Cardiac septum (tissue), 1 donor: ENCODE results near the gene CLIC3. TPM values are rescaled to one million over a fixed set of nuclear protein-coding genes. Genes with fewer than 3 reads are reported as not detected.

ENCODE experiments used
- DNase-seq: peaks from one replicate; pipeline ENCODE4 v3.0.0-alpha.2; 2020; ENCODE audit warnings: low spot score
- intact Hi-C: fragments of 100-400 bp; cut with DNase I; formaldehyde crosslinking; loops from one replicate; pipeline ENCODE4 v1.14.0; 2022
- total RNA-seq: library from RNA; stranded (reverse); fragmentation: NEBNext Ultra II Directional; extraction: Animal tissue kit (Norgen Biotek cat#: 25700); gene quantifications from one replicate; pipeline ENCODE4 v1.2.1, GENCODE V29; 2021
- donor health status: DM: no; HTN: no; CAD: no.

Gene CLIC3
- total RNA-seq, 1 donor from 2014 or later = 12.9 TPM

DNA sequence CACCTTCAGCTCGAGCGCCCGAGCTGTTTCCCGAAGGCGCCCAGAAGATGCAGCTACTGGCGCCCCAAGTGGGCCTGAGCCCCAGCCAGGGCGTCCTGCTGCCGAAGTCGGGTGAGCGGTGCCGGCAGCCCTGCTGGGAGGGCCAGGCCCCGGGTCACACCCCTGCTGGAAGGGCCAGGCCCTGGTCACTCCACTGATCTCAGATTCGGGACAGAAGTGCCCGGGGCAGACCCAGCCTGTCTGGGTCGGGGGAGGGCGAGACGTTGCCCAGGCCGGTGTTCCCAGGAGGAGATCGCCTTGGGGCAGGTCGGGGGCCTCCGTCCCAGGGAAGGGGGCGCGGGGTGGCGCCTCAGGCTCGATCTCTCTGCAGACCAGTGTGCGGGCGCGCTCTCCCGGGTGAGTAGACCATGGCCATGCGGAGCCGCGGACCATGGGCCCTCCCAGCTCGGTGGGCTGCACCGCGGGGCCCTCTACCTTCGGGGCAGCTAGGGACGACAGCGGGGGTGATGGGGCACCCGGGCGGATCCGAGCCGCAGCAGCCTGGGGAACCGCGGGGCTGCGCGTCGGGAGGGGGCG is 11.3 kb downstream of the CLIC3 start:
- no peak for DNase-seq
- intact Hi-C loops = no loop called here

DNA sequence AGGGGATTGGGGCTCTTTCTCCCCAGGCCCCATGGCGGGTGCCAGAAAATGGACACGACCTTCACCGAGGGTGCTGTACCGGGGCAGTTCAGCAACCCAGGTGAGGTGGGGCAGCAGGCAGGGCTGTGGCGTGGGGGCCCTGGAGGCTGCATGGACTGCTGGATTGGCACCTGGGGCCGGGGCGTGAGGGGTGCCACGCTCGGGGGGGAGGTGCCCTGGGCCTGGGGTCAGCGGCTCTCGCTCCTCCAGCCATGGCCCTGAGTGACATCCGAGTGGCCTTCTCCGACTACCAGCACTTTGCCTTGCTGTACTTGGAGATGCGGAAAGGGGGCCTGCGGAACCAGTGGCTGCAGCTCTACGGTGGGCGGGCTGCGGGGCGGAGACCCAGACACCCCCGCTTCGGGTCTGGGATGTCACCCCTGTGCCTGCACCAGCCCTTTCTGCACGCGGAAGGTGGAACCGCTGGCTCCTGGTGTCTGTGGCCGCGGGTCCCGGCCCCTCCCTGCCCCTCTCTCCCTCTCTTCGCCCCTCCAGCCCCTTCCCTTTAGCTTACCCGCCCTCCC is 11.8 kb downstream of the CLIC3 start:
- DNase-seq = no peak
- intact Hi-C loops = no loop called here

DNA sequence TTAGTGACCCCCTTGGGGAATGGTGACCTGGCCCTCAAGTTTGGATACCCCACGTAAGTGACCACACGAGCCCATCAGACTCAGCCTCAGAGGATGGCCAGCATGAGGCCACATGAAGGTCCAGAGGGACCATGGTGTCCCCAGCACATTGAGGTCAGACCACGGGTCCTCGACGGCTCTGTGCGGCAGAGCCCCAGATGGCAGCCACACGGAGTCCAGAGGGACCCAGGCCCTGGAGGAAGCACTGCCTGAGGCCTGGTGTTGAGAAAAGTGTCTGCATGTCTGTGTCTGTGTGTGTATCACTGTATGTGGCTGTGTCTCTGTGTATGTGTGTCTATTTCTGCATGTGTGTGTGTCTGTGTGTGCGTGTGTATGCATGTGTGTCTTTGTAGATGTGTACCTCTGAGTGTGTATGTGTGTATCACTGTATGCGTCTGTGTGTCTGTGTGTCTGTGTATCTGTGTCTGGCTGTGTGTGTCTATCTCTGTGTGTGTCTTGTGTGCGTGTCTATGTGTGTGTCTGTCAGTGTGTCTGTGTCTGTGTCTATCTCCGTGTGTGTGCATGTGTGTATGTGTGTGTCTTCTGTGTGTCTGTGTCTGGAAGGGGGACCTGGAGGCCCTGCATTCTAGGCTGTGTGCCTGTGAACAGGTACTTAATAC is 12.6 kb downstream of the CLIC3 start:
- DNase-seq = no peak
- intact Hi-C loops = no loop called here

DNA sequence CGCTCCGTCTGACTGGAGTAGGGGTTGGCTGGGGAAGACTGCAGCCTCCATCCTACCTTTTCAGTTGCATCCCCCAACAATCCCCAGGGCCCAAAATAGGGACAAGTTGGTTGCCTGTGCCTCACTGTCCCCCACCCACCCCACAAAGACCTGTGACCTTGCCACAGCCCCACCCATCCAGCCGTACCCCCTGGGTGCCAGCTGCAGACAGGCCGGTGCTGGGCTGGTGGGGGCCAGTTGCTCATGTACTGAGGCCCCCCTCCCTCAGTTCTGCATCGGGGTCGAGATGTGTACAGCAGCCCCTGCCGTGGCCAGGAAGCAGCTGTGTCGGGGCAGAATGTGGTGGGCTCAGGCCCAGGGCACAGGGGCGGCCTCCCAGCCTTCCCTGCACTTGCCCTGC is 13.2 kb downstream of the CLIC3 start:
- DNase-seq = no peak
- intact Hi-C loops = no loop called here

DNA sequence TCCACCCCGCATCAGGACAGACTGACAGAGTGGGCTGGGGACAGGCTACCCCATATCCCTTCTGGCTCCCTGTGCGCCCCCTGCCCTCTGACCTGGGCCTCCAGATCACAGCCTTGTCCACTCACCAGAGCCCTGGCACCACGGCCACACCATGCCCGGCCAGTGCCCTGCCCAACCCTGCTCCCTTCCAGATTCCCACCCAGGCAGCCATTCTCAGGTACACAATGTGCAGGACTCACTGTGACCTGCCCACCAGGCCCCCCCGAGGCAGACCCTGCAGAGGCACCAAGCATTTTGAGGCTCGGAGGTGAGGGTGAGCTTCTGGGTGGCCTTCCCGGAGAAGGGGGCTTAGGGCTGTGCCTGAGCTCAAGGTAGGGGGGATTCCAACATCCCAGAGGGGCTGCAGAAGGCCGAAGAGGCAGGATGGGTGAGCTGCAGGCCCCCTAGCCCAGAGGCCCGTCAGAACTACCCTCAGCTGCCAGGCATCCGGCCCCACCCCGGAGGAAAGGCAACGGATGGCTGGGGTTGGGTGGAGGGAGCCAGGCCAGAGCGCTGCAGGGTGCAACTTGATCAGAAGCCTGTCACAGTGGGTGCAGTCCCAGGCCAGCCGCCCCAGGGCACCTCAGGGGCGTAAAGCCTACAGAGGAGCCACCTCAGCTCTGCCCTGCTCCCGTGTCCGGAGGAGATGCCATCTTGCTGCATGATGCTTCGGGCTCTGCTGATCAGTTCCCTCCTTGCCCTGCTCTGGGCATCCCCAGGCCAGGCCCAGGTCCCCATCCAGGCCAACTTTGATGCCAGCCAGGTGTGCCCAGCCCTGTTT is 13.9 kb downstream of the CLIC3 start, which contains the start of gene LCNL1:
TSS of gene LCNL1 (plus strand) at position 762 of the 820 bp plus-strand sequence. CDS start 594 bp downstream, outside the sequence.
- no peak for DNase-seq

DNA sequence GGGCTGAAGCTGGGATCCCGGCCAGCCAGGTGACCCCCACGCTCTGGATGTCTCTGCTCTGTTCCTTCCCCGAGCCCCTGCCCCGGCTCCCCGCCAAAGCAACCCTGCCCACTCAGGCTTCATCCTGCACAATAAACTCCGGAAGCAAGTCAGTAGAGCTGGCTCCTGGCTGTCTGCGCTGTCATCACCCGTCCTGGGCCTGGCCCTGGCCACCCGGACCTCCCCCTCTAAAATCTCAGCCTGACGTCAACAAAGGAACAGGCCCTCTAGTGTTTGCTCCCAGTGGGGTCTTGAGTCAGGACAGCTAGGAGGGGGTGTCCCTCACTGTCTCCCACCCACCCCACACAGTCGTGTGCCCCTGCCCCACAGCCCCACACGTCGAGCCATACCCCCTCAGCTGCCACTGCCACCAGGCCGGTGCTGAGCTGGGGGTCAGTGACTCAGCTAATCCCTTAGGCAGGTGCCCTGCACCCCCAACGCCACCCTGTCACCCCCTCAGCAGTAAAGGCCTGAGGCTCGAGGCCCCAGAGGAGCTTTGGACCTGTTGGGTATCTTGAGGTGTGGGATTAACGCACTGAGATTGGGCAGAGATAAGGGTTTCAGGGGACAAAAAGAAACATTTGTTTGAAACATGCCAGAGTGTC is 14.7 kb downstream of the CLIC3 start:
- intact Hi-C loops = no loop called here
- DNase-seq = peak; percentile 86

More for the DNA sequence above, 13.9 kb downstream of the CLIC3 start, which contains the start of gene LCNL1:
- intact Hi-C loops = no loop called here

DNA sequence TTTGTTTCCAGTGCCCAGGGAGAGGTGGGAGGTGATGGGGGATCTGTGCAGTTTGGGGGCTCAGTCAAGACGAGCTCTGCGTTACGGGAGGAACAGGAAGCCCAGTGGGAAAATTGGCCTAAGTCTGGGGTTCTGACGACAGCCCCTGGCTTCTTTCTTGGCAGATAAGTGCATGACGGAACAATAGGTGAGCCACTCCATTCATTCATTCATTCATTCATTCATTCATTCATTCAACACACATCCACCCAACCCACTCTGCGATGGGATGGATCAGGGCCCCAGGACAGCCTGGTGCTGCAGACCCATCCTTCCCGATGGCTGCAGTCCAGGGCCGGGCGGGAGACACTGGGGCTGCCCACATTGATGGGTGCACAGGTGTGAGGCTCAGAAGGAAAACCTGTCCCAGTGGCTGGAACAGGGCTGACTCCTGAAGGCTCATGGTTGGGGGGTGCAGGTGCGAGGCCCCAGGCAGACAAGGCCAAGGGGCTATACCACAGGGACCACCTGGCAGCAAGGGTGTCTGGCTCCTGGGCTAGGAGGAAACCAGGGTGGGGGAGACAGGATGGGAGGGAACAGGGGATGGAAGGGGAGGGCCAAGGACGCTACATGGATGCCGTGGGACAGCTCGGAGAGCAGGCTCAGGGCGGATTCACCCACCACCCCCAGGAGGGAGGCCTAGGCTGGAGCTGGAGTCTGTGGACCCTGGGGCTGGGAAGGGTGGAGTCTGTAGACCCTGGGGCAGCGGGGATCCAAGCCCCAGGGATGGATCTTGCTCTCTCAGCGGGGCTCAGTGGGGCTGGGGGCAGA is 15.5 kb downstream of the CLIC3 start:
- DNase-seq = no peak
- intact Hi-C loops = no loop called here

DNA sequence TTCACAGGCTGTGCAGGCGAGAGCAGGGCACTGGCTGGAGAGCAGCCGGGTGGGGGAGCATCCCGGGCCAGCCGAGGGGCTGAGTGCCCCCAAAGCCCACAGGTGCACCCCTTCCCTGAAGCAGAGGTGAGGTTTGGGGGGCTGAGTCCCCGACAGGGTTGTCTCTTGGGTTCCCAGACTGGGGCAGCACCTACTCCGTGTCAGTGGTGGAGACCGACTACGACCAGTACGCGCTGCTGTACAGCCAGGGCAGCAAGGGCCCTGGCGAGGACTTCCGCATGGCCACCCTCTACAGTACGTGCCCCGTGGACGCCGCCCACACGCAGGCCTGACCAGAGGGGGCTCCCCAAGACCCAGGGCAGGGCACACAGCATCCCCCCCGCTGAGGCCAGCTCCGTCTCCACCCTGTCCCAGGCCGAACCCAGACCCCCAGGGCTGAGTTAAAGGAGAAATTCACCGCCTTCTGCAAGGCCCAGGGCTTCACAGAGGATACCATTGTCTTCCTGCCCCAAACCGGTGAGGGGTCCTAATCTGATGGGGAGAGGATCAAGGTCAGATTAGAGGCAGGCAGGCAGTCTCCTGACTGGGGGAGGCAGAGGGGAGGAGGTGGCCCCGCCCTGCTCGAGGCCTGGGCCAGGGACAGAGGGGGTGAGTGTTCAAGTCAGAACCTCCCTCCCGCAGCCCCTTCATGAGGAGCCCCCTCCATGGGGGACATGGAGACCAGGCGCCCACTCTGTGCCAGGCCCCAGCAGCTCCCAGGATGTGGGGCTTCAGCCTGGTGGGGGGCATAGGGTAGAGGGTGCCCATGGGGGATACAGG is 16.4 kb downstream of the CLIC3 start:
- intact Hi-C loops = no loop called here
- DNase-seq = no peak

DNA sequence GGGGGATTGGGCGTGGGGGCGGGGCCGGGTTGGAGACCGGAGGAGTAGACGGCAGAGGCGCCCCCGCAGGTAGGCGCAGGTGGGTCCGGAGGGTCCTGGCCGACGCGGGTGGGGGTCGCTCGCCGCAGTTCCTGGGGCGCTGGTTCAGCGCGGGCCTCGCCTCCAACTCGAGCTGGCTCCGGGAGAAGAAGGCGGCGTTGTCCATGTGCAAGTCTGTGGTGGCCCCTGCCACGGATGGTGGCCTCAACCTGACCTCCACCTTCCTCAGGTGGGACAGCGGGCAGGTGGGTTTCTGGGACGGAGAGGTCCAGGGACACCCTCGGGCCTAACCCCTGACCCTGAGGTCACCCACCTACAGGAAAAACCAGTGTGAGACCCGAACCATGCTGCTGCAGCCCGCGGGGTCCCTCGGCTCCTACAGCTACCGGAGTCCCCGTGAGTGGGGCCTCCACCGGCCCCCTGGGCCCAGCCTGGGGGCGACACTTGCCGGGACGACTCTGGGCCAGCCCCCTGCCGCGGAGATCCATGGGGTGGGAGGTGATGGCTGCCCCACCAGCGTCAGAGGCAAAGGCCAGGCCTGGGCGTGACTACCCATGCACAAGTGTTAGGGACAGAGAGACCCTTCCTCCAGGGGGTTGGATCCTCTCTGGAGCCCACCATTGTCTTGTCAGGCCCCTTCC is 17.4 kb downstream of the CLIC3 start:
- intact Hi-C loops = no loop called here
- no peak for DNase-seq

DNA sequence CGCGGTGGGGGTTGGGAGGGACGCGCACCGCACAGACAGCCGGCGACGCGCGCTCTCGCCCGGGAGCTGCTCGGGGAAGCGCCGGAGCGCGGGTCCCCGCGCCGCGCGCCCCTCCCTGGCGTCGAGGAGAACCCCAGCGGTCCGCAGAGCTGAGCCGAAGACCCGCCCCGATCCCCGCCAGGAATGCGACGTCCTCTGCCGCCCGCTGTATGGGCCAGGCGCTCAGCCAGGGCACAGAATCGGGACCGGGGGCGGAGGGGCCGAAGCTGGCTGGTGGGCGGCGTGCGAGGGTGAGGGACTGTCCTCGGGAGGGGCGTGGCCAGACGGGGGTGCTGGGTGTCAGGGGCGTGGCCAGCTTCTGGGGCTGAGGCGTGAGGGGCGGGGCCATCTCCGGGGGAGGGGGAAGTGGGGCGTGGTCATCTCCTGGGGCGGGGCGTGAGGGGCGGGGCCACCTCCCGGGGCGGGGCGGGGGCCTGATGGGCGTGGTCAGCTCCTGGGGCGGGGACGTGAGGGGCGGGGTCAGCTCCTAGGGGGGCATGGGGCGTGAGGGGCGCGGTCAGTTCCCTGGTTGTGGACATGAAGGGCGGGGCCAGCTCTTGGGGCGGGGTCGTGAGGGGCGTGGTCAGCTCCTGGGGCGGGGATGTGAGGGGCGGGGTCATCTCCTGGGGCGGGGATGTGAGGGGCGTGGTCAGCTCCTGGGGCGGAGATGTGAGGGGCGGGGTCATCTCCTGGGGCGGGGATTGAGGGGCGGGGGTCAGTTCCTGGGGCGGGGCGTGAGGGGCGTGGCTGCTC is 18.1 kb downstream of the CLIC3 start:
- intact Hi-C loops = no loop called here
- peak; percentile 91 for DNase-seq

DNA sequence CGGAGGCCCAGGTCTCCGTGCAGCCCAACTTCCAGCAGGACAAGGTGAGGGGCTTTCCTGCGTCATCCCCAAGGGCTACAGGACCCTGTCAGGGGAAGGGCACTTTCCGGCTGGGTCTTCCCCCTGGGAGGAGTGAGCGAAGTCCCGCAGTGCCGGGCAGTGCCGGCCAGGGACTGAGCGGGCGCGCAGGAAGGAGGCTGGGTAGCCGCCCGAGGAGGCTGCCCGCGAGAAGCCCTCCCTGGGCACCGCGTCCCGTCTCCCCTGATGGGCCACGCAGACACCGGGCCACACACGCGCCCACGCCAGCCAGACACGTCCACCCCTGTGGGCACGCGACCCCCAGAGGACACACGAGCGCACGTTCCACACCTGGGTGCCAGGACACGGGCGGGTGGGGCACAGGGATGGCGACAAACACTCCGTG is 18.7 kb downstream of the CLIC3 start:
- intact Hi-C loops = loop anchor here (2.0 kb wide), 1 partner anchor 15 kb away; the partner anchor contains the start of gene PAXX
- DNase-seq = no peak

DNA sequence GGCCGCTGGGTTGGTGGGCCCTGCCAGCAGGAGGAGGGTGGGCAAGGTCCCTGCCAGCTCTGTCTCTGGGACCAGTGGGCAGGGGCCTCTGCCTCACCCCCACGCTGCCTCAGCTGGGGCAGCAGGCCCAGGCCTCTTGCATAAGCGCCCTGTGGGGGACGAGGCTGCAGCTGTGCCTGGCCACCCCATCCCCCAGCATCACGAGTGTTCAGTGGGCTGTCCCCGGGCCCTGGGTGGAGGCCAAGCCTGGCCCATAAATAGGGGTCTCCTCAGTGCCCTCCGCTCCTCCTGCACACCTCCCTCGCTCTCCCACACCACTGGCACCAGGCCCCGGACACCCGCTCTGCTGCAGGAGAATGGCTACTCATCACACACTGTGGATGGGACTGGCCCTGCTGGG is 19.1 kb downstream of the CLIC3 start, which contains the start of gene PTGDS:
TSS of gene PTGDS (plus strand) at position 282 of the 400 bp plus-strand sequence. CDS start at position 357, 75 bp downstream.
- intact Hi-C loops = loop anchor here (2.0 kb wide), 1 partner anchor 16 kb away; the partner anchor contains the start of gene PAXX
- peak; percentile 85 for DNase-seq

DNA sequence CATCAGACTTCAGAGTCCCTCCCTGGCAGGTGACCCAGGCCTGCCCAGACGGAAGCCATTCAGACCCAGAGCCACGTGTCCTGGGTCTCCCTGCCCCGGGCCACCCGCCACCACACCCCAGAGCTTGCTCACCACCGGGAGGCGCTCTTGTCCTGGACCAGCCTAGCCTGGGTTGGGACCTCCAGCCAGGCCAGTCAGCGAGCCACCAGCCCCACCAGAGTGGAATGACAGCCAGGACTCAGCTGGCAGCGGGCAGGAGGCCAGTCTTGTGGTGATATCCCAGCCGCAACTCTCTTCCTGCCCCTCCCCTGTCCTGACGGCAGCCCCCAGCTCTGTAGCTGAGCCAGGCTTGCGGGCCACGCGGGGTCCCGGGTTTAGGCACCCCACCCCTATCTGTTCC is 20.7 kb downstream of the CLIC3 start:
- intact Hi-C loops = loop anchor here (2.0 kb wide), 2 partner anchors 17 to 23 kb away; partner anchors contain the start of genes LCN12 and PAXX
- no peak for DNase-seq

DNA sequence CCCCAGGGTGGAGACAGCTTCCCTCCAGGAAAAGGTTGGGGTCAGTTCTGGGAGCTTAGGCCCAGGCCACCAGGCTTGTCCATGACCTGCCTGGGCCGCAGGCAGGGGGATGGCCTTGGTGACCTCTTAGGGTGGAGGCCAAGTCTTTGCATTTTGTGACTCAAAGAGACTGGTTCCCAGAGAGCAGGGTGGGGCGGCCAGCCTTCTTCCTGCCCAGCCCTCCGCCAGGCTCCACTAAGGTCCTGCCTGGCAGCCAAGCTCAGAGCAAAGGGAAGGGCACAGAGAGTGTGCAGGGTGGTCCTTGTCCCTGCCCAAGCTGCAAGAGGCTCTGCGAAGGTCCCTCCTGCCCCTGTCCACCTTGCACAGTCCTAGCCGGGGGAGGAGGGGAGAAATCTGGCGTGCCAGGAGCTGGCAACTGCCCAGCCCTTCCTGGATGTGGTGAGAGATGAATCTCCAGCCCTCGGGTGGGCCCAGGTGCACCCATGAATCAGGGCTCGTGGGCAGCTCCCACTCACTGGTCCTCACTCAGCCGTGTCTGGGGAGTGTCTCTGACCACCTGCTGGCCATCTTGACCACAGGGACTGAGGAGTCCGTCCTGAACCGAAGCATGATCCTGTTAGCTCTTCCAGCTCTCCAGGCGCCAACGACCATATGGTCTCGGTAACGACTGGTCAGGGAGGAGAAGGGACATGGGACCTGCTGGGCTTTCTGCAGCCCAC is 21.4 kb downstream of the CLIC3 start:
- intact Hi-C loops = loop anchor here (2.0 kb wide), 1 partner anchor 22 kb away; the partner anchor contains the start of gene LCN12

More for the DNA sequence above, 21.4 kb downstream of the CLIC3 start:
- DNase-seq = no peak
